ENCODE results near the gene CRACDL.
"Not testable (repeated sequence)": the region's sequence is repeated elsewhere in the genome, so short reads cannot be mapped to it uniquely, and the experiment has no call there.

The CRACDL gene

GRCh38 chr2:98759827-98760625 is 176.0 kb downstream of the CRACDL start:
- in situ Hi-C loops (cut with MboI; ENCODE audit: low sequenced_read_pairs), result no loop called here

DNA sequence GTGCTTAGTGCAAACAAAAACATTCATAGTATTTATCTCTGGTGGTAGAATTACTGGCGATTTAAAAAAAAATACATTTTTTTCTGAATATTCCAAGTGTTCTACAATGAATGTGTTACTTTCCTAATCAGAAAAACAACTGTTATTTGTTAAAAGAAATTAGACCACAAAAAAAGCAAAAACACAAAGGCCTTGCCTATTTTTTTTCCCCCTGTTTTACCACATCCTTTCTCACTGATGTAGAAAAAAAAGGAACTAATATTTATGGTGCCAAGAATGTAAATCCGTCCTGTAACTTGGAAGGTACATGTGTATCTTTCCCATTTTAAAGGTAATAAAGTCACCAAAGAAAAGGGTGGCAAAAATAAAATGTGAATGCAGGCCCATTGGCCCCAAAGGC is 176.7 kb downstream of the CRACDL start:
- in situ Hi-C loops (cut with MboI; ENCODE audit: low sequenced_read_pairs), result no loop called here

GRCh38 chr2:98757904-98758421 is 178.1 kb downstream of the CRACDL start:
- in situ Hi-C loops (cut with MboI; ENCODE audit: low sequenced_read_pairs), result no loop called here

- in situ Hi-C loops (cut with MboI; ENCODE audit: low sequenced_read_pairs), result no loop called here
These were observed 182.2 kb downstream of the CRACDL start for GRCh38 chr2:98753801-98754200.

DNA sequence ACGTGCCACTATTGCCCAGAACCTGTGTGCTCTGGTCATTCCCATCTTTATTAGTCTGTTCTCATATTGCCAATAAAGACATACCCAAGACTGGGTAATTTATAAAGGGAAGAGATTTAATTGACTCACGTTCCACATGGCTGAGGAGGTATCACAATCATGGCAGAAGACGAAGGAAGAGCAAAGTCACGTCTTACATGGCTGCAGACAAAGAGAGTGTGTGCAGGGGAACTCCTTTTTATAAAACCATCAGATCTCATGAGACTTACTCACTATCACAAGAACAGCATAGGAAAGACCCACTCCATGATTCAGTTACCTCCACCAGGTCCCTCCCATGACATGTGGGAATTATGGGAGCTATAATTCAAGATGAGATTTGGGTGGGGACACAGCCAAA is 183.3 kb downstream of the CRACDL start:
- in situ Hi-C loops (cut with MboI; ENCODE audit: low sequenced_read_pairs), result not testable (repeated sequence)

DNA sequence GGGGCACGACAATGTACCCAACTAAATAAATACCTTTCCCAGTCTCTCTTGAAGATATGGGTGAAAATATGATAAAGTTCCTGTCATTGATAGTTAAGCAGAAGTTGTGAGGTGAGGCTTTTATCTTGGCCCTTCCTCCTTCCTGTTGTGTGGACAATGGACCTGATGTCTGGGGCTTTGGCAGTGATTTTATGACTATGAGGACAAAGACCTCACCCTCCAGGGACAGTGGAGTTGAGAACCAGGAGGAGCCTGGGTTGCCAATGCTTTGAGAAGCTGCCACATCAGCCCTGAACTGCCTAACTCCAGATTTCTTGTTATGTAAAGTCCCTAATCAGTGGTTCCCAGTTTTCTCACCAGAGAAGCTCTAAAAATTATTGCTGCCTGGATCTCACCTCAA is 184.3 kb downstream of the CRACDL start:
- in situ Hi-C loops (cut with MboI; ENCODE audit: low sequenced_read_pairs), result no loop called here

- in situ Hi-C loops (cut with MboI; ENCODE audit: low sequenced_read_pairs), result no loop called here
These were observed 185.3 kb downstream of the CRACDL start for GRCh38 chr2:98750593-98751282.

- in situ Hi-C loops (cut with MboI; ENCODE audit: low sequenced_read_pairs), result no loop called here
These were observed 187.0 kb downstream of the CRACDL start for GRCh38 chr2:98749066-98749450.

- in situ Hi-C loops (cut with MboI; ENCODE audit: low sequenced_read_pairs), result no loop called here
These were observed 187.5 kb downstream of the CRACDL start for GRCh38 chr2:98748292-98749065.

DNA sequence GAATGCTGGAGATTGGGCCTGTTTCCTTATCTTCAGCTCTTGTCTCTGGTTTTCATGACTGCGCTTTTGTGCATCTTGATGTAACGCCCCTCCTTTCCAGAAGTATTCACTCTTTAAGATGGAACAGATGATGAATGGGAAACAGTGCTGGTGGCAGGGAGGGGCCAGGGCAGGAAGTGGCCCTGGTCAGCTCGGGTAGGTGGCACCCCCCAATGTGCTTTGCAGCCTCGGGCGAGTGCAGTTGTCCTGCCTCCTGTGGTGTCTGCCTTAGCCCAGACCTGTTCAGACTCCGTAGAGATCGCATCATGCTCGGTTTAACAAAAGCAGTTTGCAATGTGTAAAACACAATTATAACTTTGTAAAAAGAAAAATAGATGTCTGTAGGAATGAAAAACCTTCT is 188.1 kb downstream of the CRACDL start:
- in situ Hi-C loops (cut with MboI; ENCODE audit: low sequenced_read_pairs), result no loop called here

- in situ Hi-C loops (cut with MboI; ENCODE audit: low sequenced_read_pairs), result no loop called here
These were observed 189.6 kb downstream of the CRACDL start for GRCh38 chr2:98746426-98746825.

DNA sequence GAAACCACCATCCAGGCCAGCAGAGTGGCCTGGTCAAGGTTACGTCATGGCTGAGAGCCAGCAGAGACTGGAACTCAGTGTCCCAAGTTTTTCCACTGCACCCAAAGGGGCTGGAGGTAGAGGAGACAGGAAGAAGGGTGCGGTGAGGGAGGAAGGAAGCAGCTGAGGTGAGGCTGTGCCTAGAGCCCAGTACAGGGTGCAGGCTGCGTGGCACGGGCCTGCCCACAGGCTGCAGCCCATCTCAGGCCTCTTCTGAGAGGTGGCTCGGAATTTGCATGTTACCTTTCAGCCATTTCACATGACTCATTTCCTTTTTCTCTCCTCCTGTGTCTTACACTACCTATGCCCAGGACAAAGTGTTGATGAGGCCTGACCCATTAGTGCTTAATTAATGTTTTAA is 191.4 kb downstream of the CRACDL start:
- in situ Hi-C loops (cut with MboI; ENCODE audit: low sequenced_read_pairs), result no loop called here

Measured in hTERT RPE-1 (cell line).